CD4-positive, alpha-beta T cell treated with Interleukin-2 at 100 ng/mL for 4 hours (primary cell): ENCODE results near the gene PICALM.
"Not testable (repeated sequence)": the region's sequence is repeated elsewhere in the genome, so short reads cannot be mapped to it uniquely, and the experiment has no call there.

ENCODE experiments used
- DNase-seq: peaks from one replicate; pipeline ENCODE4 v3.0.0-alpha.2; 2020; ENCODE audit warnings: low spot score

PICALM gene

GRCh38 chr11:85937835-85938234 is 131.0 kb downstream of the PICALM start:
- no peak for DNase-seq

GRCh38 chr11:85935751-85936150 is 133.1 kb downstream of the PICALM start:
- no peak for DNase-seq

GRCh38 chr11:85934596-85935169 is 134.2 kb downstream of the PICALM start:
- no peak for DNase-seq

GRCh38 chr11:85930879-85931366 is 138.0 kb downstream of the PICALM start:
- no peak for DNase-seq

GRCh38 chr11:85926653-85927214 is 142.2 kb downstream of the PICALM start:
- not testable (repeated sequence) for DNase-seq

- DNase-seq, result no peak
Observed at GRCh38 chr11:85923455-85923854, 145.4 kb downstream of the PICALM start.

- no peak for DNase-seq
Observed at GRCh38 chr11:85922367-85922766, 146.5 kb downstream of the PICALM start.

GRCh38 chr11:85918910-85919794 is 149.7 kb downstream of the PICALM start:
- no peak for DNase-seq

GRCh38 chr11:85914425-85914824 is 154.5 kb downstream of the PICALM start:
- no peak for DNase-seq

GRCh38 chr11:85913513-85913912 is 155.4 kb downstream of the PICALM start:
- DNase-seq, result no peak

GRCh38 chr11:85912414-85912813 is 156.5 kb downstream of the PICALM start:
- DNase-seq, result no peak
